Psoas muscle (tissue), 8 donors: Measurements from ENCODE around the gene CRHBP. TPM values are rescaled to one million over a fixed set of nuclear protein-coding genes. Genes with fewer than 3 reads are reported as not detected.

Experiments
- ATAC-seq, 4 donors: fragments of 200-7000 bp; cut with Tn5 transposase; one replicate each; pipeline ENCODE4 v1.9.1; 2020; ENCODE audit warnings: moderate library complexity in 3 of 4, mild to moderate bottlenecking in 2 of 4
- DNase-seq, 2 donors: peaks; one replicate each; pipeline ENCODE4 v3.0.0-alpha.2; 2020
- H3K27ac ChIP-seq: fragments of 200-600 bp; one replicate; pipeline ENCODE4 v1.8.0; 2022
- H3K27me3 ChIP-seq, 3 donors: fragments of 200-600 bp in 1 of 3; one replicate each; pipeline versions ENCODE4 v1.6.1 to v1.8.0; 2013 to 2022; ENCODE audit warnings: low read length in 2 of 3, mild to moderate bottlenecking in 2 of 3, moderate library complexity in 1 of 3; ENCODE audit not compliant: insufficient read depth in 3 of 3
- H3K36me3 ChIP-seq, 2 donors: fragments of 200-600 bp in 1 of 2; one replicate each; pipeline versions ENCODE4 v1.6.1 to v1.8.0; 2013 to 2022; ENCODE audit warnings: low read depth in 1 of 2, mild to moderate bottlenecking in 1 of 2, moderate library complexity in 1 of 2; ENCODE audit not compliant: insufficient read depth in 1 of 2
- H3K4me1 ChIP-seq: fragments of 200-600 bp; one replicate; pipeline ENCODE4 v1.8.0; 2022
- H3K4me3 ChIP-seq: fragments of 200-600 bp; one replicate; pipeline ENCODE4 v1.8.0; 2022; ENCODE audit warnings: mild to moderate bottlenecking
- H3K9me3 ChIP-seq: fragments of 200-600 bp; one replicate; pipeline ENCODE4 v1.8.0; 2022
- WGBS, 3 donors: extraction: QIAGEN DNeasy Blood & Tissue Kit; methylation state at CpG; one replicate each; pipeline versions ENCODE4 v1.1.6 to v1.1.7; 2013; 5-methylcytosine and 5-hydroxymethylcytosine counted together
- intact Hi-C, 2 donors: fragments of 100-400 bp; cut with DNase I; formaldehyde crosslinking; loops; one replicate each; pipeline versions ENCODE4 v1.11.0 to v1.14.2; 2022
- polyA plus RNA-seq, 3 donors: library from polyadenylated mRNA; stranded (reverse); fragments of 200-250 nt; gene quantifications; one replicate each; pipeline ENCODE4 v1.2.3, GENCODE V29; 2013
- total RNA-seq, 4 donors: library from RNA; stranded (reverse); fragmentation: NEBNext Ultra II Directional in 2 of 4; extraction: Animal tissue kit (Norgen Biotek cat#: 25700) in 2 of 4; gene quantifications; one replicate each; pipeline versions ENCODE4 v1.2.1 to v1.2.4, GENCODE V29; 2021 to 2023
- TF ChIP-seq, protein P1 (sequence below): fragments of 200-600 bp; IDR thresholded peaks from one replicate; pipeline ENCODE4 v1.8.0; 2022; ENCODE audit warnings: antibody characterized with exemption
- donor health status: healthy with polysubstance abuse.
- donor health status: DM: no; HTN: no; CAD: no; lungs with moderate emphysema.
- donor health status: Bipolar disorder and iron deficiency.
- donor health status: healthy.
- donor health status: DM: yes; HTN: yes; CAD: no.
- donor health status: DM: no; HTN: no; CAD: no.
- donor health status: DM: no; HTN: no; CAD: no.
- donor health status: DM: yes; HTN: yes; CAD: no.

Gene CRHBP
- total and polyA plus RNA-seq, 7 donors, result 0.03 to 0.51 (median 0.19) TPM; not detected in 1

GRCh38 chr5:76946090-76946489, 6.8 kb upstream of the CRHBP start:
- TF ChIP-seq, protein P1, sequence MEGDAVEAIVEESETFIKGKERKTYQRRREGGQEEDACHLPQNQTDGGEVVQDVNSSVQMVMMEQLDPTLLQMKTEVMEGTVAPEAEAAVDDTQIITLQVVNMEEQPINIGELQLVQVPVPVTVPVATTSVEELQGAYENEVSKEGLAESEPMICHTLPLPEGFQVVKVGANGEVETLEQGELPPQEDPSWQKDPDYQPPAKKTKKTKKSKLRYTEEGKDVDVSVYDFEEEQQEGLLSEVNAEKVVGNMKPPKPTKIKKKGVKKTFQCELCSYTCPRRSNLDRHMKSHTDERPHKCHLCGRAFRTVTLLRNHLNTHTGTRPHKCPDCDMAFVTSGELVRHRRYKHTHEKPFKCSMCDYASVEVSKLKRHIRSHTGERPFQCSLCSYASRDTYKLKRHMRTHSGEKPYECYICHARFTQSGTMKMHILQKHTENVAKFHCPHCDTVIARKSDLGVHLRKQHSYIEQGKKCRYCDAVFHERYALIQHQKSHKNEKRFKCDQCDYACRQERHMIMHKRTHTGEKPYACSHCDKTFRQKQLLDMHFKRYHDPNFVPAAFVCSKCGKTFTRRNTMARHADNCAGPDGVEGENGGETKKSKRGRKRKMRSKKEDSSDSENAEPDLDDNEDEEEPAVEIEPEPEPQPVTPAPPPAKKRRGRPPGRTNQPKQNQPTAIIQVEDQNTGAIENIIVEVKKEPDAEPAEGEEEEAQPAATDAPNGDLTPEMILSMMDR, result no peak
- DNase-seq (no peak), ATAC-seq (no peak)
- Histone ChIP-seq H3K36me3 (no peaks in the 10 kb centered on the region), H3K4me3 (no peak overlapping the region), H3K4me1 (no peaks in the 10 kb centered on the region), H3K27ac (no peak overlapping the region), H3K27me3 (peaks cover 0 to 2% (median 0%) of the 10 kb centered on the region in 3 donors), H3K9me3 (no peaks in the 10 kb centered on the region)
- intact Hi-C loops, result no loop called here
- WGBS, 3 donors, result 78 to 80% (median 79%) methylated on average over 2 of the region's 2 CpGs

- H3K27me3 ChIP-seq, result peaks cover 0 to 4% (median 2%) of the 10 kb centered on the region in 3 donors
- DNase-seq, result no peak
- H3K36me3 ChIP-seq, result no peaks in the 10 kb centered on the region
- ATAC-seq, result no peak
- intact Hi-C loops, result no loop called here
- no peak overlapping the region for H3K27ac ChIP-seq
- 40 to 50% (median 49%) methylated on average over 4 of the region's 4 CpGs for WGBS, 3 donors
- TF ChIP-seq, protein P1, result no peak
- no peak overlapping the region for H3K4me3 ChIP-seq
- no peaks in the 10 kb centered on the region for H3K4me1 ChIP-seq
- H3K9me3 ChIP-seq, result no peaks in the 10 kb centered on the region
Measured at GRCh38 chr5:76947082-76947503, 5.8 kb upstream of the CRHBP start.

DNA sequence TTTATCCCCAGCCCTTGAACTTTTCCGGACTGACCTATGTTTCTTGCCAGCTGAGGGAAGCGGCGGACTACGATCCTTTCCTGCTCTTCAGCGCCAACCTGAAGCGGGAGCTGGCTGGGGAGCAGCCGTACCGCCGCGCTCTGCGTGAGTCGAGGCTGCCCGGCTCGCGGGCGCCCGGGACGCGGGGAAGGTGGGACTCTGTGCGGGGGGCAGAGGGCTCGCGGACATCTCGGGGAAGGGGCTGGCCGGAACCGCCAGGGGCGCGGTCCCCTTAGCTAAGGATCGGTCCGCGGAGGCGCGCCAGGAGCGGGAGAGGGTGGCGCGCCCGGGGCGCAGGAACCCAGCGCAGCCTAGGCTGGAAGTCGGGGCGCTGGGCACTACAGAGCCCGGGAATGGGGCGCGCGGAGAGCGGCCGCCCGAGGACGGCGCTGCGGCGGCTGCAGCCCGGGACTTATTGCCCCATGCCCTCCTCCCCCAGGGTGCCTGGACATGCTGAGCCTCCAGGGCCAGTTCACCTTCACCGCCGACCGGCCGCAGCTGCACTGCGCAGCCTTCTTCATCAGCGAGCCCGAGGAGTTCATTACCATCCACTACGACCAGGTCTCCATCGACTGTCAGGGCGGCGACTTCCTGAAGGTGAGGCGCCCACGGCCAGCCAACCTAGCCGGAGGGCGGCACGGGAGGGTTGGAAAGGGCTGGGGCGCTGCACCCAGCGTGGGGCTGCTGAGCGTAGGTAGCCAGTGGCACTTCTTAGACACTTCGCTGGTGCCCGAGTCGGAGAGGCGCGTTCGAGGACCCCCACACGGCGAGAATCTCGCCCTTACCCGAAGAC, 922 bp downstream of the CRHBP start:
- peak overlapping the region; percentile 44 for H3K4me3 ChIP-seq
- peaks cover 0 to 36% (median 12%) of the 10 kb centered on the region in 3 donors for H3K27me3 ChIP-seq
- TF ChIP-seq, protein P1, result no peak
- no peak overlapping the region for H3K27ac ChIP-seq
- no peaks in the 10 kb centered on the region for H3K9me3 ChIP-seq
- no peaks in the 10 kb centered on the region for H3K4me1 ChIP-seq
- H3K36me3 ChIP-seq, result no peaks in the 10 kb centered on the region
- WGBS, 3 donors, result 1 to 2% (median 1%) methylated on average over 61 to 81 of the region's 81 CpGs
- no peak for ATAC-seq
- peak in 1 of 2 donors; percentile 50 for DNase-seq
- intact Hi-C loops, result no loop called here

GRCh38 chr5:76954383-76954763, 1.5 kb downstream of the CRHBP start:
- no peaks in the 10 kb centered on the region for H3K9me3 ChIP-seq
- no peak overlapping the region for H3K27ac ChIP-seq
- H3K36me3 ChIP-seq, result no peaks in the 10 kb centered on the region
- intact Hi-C loops, result no loop called here
- 5 to 9% (median 9%) methylated on average over 25 of the region's 25 CpGs for WGBS, 3 donors
- H3K4me1 ChIP-seq, result no peaks in the 10 kb centered on the region
- TF ChIP-seq, protein P1, result no peak
- peak overlapping the region; percentile 44 for H3K4me3 ChIP-seq
- DNase-seq (no peak), ATAC-seq (no peak)
- H3K27me3 ChIP-seq, result peaks cover 0 to 36% (median 12%) of the 10 kb centered on the region in 3 donors
